ENCODE measurements around the gene FHL2.

DNA sequence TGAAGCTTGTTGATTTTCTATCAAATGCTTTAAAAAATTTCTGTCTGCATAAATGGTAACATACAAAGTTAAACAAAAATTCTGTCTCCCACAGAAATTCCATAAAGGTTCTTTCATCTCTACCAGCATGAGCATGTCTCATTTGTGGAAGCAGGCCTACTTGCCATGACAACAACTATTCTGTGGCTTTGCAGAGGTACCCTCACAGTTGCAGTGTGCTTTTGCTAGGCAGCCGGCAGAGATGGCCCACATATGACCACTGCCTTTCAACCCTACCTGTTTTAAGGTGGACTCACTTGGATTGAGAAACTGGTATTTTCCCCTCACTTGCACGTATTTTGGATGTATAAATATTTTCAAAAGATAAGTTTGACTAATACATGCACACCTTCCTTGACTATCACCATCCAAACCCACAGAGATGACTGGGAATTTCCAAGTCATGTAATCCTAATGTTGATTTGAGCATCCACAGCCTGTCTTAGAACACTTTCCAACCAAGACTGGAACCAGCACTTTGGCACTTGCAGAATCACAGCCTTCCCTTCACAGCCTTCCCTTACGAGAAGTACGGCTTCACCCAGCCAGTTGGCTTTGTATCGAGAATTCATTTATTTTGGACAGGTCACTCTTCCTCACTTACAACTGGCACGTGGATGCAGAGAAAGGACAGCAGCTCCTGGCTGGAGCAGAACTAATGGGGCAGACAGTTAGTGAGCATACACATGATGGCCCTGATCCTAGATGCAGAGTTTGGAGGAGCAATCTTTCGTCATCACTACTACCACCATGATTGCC, 9.3 kb upstream of the FHL2 start:
- TF ChIP-seq, protein P1, sequence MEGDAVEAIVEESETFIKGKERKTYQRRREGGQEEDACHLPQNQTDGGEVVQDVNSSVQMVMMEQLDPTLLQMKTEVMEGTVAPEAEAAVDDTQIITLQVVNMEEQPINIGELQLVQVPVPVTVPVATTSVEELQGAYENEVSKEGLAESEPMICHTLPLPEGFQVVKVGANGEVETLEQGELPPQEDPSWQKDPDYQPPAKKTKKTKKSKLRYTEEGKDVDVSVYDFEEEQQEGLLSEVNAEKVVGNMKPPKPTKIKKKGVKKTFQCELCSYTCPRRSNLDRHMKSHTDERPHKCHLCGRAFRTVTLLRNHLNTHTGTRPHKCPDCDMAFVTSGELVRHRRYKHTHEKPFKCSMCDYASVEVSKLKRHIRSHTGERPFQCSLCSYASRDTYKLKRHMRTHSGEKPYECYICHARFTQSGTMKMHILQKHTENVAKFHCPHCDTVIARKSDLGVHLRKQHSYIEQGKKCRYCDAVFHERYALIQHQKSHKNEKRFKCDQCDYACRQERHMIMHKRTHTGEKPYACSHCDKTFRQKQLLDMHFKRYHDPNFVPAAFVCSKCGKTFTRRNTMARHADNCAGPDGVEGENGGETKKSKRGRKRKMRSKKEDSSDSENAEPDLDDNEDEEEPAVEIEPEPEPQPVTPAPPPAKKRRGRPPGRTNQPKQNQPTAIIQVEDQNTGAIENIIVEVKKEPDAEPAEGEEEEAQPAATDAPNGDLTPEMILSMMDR (optimal IDR thresholded peaks at IDR 0.05 in 1 of 3, IDR thresholded peaks at IDR 0.05 in 1 of 3, conservative IDR thresholded peaks at IDR 0.05 in 1 of 3; ENCODE audit: extremely low read depth in 1 of 3, insufficient read depth in 2 of 3, low read length in 3 of 3): no peak
- TF ChIP-seq EZH2 (IDR thresholded peaks at IDR 0.05; ENCODE audit: low read length): no peak
